Stimulated activated naive CD8-positive, alpha-beta T cell treated with anti-CD3 and anti-CD28 coated beads, Interleukin-15, Interleukin-2, amounts not matched to agents 100 U/mL and 50 U/mL, for 24 hours (primary cell): ENCODE data around the gene ROBO3.
A peak's percentile ranks its signal among the peaks of the same experiment; 100 is the strongest.

ENCODE experiments used
- ATAC-seq: fragments of 150-1000 bp; cut with Tn5 transposase; one replicate; pipeline ENCODE4 v1.10.0; 2021
- DNase-seq: peaks from one replicate; pipeline ENCODE4 v3.0.0; 2021

Gene ROBO3

DNA sequence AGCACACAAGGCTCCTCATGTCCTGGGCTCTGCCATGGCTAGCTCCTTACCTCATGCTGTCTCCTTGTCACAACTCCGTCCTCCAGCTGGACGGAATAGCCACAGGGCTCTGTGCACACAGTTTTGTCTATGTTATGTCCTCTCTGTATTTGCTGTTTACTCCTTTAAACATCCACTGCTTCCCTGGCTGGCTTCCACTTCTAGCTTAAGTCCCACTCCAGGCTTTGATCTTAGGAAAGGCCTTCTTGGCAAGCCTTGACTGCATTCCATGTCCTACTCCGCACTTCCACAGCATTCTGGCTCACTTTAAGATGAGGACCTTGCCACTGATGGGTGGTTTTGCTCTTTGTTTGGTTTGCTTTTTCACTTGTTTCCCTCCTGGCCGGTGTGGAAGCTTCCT, 22.9 kb upstream of the ROBO3 start:
- no peak for ATAC-seq
- DNase-seq, result no peak

- ATAC-seq, result no peak
- DNase-seq, result no peak
Measured at GRCh38 chr11:124843616-124843910, 21.7 kb upstream of the ROBO3 start.

GRCh38 chr11:124844664-124845079, 20.6 kb upstream of the ROBO3 start:
- ATAC-seq (no peak), DNase-seq (no peak)

DNA sequence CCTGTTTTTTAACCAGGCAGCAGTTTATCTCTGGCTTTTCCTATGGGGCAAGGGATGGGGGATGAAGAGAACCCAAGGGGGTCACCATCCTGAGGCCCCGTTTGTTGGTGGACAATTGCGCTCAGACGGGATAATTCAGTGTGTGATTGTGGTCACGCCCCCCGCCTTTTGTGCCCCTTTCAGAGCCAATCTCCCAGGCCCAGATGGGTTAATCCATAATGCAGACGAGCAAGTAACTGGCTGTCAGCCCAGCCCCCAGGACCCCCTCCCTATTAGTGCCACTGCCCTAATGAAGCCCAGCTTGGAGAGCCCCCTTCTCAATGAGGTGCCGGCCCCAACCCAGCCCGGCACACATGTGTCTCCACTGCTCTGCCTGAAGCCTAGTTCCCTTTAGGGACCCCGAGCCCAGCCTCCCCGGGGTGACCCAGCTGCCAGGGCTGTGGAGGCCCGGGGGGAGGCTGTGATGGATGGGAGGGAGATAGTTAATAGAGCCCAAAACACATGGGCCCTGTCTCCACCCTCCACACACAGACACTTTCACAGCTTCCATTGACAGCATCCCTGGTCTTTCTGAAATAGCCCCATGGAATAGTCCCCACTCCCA, 19.1 kb upstream of the ROBO3 start:
- DNase-seq (no peak), ATAC-seq (no peak)

- ATAC-seq, result no peak
- DNase-seq, result no peak
Measured at GRCh38 chr11:124859171-124859570, 6.1 kb upstream of the ROBO3 start.

- no peak for DNase-seq
- ATAC-seq, result no peak
Measured at GRCh38 chr11:124861670-124862069, 3.6 kb upstream of the ROBO3 start.

DNA sequence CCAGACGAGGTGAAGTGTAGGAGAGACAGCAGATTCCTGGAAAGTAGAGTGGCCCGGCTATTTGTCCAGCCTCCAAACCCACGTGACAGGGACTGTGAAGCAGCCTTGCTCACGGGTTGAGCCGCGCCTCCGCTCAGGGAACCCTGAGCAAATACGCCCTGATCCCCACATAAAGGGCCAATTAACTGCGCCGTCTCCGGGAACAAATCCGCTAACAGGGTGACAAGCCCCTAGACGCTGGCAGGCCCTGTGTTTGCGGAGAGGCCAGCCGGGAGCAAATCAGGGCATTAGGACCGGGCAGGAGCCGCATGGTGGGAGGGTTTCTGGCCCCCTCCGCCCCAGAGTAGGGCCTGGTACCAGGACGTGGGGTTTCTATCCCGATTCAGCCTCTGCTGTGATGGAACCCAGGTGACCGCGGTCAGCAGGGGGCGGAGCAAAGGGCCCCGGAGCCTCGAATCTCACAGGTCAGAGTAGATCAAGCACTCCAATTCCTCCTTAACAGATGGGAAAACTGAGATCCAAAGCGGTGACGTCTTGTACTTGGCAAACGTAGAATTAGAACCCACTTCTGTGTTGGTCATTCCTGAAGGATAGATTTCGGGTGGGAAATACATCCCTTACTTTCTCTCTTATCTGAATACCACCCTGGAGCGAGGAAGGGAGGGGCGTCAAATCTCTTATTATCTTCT, 2.0 kb upstream of the ROBO3 start:
- DNase-seq (no peak), ATAC-seq (no peak)

DNA sequence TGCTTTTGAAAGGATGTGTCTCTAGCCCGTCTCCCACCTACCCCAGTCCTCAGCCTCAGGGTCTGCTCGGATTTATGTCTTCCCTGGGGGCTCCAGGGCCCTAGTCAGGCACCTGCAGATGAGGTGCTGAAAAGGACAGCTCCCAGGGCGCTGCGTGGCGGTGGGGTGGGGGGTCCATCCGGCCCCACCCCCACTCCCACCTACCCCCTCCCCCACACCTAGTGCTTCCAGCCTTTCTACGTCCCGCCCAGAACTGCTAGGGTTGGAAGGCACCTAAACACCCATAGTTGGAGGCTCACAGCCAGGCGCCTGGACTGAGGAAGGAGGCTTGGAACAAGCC, 1.4 kb upstream of the ROBO3 start:
- DNase-seq (no peak), ATAC-seq (no peak)

DNA sequence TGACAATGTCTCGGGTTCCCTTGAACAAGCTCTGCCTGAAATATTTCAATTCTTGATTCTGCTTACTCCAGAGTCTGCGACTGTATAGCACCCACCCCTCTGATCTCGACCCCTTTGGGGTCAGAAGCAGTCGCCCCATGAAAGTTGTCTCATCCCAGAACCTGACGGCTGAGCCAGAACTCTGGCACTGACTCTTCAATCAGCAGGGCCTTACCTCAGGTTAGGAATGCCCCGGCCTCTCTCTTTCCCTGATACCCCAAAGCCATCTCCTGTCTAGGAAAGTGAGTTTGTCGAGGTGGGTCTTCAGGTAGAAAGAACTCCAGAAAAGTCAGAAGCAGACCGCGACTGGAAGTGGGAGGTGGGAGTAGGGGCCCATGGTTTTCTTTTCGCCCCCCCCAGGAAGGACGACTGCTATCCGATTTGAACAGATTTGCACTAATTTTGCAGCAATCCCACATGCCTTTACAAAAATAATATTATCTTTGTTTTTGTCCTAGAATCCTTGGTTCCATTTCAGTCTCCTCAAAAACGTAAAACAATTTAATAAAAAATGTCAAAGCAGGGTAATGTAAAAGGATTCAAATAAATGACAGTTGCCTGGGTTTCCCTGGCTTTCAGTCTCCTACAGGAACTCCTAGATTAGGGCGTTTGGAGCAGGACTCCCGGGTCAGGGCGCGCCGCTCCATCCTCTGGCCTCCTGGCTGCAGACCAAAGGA, 898 bp upstream of the ROBO3 start:
- no peak for ATAC-seq
- no peak for DNase-seq

GRCh38 chr11:124864892-124865180, 396 bp upstream of the ROBO3 start:
- no peak for DNase-seq
- no peak for ATAC-seq

GRCh38 chr11:124865902-124866851, 945 bp downstream of the ROBO3 start:
- ATAC-seq (no peak), DNase-seq (peak; percentile 73)

- DNase-seq (no peak), ATAC-seq (no peak)
Measured at GRCh38 chr11:124867700-124868099, 2.5 kb downstream of the ROBO3 start.

- DNase-seq, result no peak
- no peak for ATAC-seq
Measured at GRCh38 chr11:124868331-124869274, 3.4 kb downstream of the ROBO3 start.

DNA sequence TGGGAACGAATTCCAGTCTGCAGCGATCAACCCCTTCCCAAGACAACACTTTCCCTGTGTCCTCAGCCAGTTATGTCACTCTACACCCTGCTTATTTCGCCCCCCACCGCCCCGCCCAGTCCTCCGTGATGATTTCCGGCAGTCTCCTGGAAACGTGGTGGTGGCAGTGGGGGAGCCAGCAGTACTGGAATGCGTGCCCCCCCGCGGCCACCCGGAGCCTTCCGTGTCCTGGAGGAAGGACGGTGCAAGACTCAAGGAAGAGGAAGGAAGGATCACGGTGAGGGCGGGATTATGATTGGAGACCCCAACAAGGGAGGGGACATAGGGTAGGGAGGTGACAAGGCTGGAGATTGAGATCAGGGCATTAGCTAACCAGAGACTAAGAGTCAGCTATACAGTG, 4.1 kb downstream of the ROBO3 start:
- DNase-seq (no peak), ATAC-seq (no peak)

GRCh38 chr11:124869856-124870387, 4.7 kb downstream of the ROBO3 start:
- DNase-seq, result no peak
- ATAC-seq, result no peak

DNA sequence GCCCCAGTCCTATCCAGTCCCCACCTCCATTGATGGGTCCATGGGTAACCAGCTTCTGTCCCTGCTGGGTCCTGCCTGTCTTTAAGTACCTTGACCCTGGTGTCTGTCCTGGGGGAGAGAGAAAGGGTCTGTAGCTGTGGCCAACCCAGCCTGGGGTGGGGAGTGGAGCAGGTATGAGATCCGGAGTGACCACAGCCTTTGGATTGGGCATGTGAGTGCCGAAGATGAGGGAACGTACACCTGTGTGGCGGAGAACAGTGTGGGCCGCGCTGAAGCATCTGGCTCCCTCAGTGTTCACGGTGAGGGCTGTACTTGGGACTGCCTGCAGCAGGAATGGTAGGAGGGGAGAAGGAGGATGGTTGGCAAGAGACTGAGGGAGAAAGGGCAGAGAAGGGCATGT, 5.2 kb downstream of the ROBO3 start:
- DNase-seq (no peak), ATAC-seq (no peak)

DNA sequence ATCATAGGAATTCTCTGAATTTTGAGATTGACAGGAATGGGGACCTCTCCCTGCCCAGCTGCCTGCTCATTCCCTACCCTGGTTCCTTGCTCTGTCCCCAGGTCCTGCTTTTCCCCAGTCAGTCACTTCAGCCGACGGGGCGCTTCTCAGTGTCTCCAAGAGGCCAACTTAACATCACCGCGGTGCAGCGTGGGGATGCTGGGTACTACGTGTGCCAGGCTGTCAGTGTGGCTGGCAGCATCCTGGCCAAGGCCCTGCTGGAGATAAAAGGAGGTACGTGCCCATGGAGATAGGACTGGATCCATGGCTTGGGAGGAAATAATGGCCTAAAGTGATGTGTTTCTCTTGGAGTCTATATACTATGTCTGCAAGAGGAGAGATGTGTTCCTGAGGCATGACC, 7.0 kb downstream of the ROBO3 start:
- ATAC-seq (no peak), DNase-seq (no peak)

DNA sequence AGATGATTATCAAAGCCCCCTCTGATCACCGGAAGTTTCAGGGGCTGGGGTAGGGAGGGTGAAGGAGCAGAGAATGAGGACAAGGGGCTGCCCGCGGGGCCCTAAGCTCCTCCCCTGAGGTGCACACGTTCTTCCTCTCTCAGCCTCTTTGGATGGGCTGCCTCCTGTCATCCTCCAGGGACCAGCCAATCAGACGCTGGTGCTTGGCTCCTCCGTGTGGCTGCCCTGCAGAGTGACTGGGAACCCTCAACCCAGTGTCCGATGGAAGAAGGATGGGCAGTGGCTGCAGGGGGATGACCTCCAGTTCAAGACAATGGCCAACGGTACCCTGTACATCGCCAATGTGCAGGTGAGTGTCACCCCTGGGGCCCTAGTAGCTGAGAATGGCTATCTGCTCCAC, 7.5 kb downstream of the ROBO3 start:
- DNase-seq (no peak), ATAC-seq (no peak)

- ATAC-seq (no peak), DNase-seq (no peak)
Measured at GRCh38 chr11:124873951-124874350, 8.7 kb downstream of the ROBO3 start.

- ATAC-seq, result no peak
- no peak for DNase-seq
Measured at GRCh38 chr11:124874571-124875255, 9.5 kb downstream of the ROBO3 start.

DNA sequence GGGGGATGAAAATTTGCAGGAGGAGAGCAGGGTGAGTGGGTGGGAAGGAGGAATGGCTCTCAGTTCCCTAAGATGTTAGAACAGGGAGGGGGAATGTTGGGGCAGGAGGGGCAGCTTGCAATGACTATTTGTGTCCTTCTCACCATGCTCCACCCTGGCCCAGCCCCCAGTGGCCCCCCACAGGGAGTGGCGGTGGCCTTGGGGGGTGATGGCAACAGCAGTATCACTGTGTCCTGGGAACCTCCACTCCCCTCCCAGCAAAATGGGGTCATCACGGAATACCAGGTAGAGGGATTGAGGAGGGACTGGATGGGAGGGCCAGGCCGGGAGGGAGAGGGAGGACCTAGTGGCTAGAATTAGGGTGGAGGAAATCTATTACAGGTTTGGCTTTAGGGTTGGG, 10.2 kb downstream of the ROBO3 start:
- DNase-seq (no peak), ATAC-seq (no peak)
